K562 (cell line): ENCODE data around the gene PIK3CG. TPM values are rescaled to one million over a fixed set of nuclear protein-coding genes. Genes with fewer than 3 reads are reported as not detected.
A peak's percentile ranks its signal among the peaks of the same experiment; 100 is the strongest.

Experiments used
- BACH1 ChIP-seq: fragments of 200-800 bp; sonication (Bioruptor generic); IDR thresholded peaks from 2 replicates; pipeline ENCODE4 v1.6.1; 2016; ENCODE audit warnings: missing genetic modification characterization, missing compliant biosample characterization
- DDX20 ChIP-seq: fragments of 450-650 bp; IDR thresholded peaks from 2 replicates; pipeline ENCODE4 v1.6.1; 2016; ENCODE audit warnings: missing genetic modification characterization, low read depth, mild to moderate bottlenecking, missing compliant biosample characterization, moderate library complexity
- EP300 ChIP-seq: IDR thresholded peaks from 2 replicates; pipeline ENCODE4 v1.6.1; 2012; ENCODE audit warnings: low read length, improper control_type of control experiment
- KLF16 ChIP-seq: IDR thresholded peaks from 2 replicates; pipeline ENCODE4 v1.6.1; 2016; ENCODE audit warnings: antibody characterized with exemption
- MCM7 ChIP-seq, 2 experiments: fragments of 450-650 bp; IDR thresholded peaks; 2 replicates each; pipeline ENCODE4 v1.6.1; 2016 to 2018
- PCBP1 ChIP-seq: fragments of 200-400 bp; formaldehyde crosslinking; IDR thresholded peaks from 2 replicates; pipeline ENCODE4 v1.6.1; 2018; ENCODE audit warnings: mild to moderate bottlenecking, low read depth, low read length; ENCODE audit not compliant: poor library complexity, severe bottlenecking
- SIN3A ChIP-seq, 2 experiments: fragments of 150-350 bp in 1 of 2; IDR thresholded peaks; 2 replicates each; pipeline ENCODE4 v1.6.1; 2011 to 2016; ENCODE audit warnings: borderline replicate concordance in 2 of 2, low read depth in 2 of 2, low read length in 2 of 2, mild to moderate bottlenecking in 2 of 2, moderate library complexity in 2 of 2; ENCODE audit not compliant: control insufficient read depth in 1 of 2
- SMAD3 ChIP-seq: fragments of 450-650 bp; formaldehyde crosslinking; conservative IDR thresholded peaks from 2 replicates; pipeline ENCODE4 v1.4.0; 2020; ENCODE audit warnings: mild to moderate bottlenecking
- TAL1 ChIP-seq: fragments of 450-650 bp; IDR thresholded peaks from 2 replicates; pipeline ENCODE4 v1.6.1; 2016; ENCODE audit warnings: mild to moderate bottlenecking
- ZNF644 ChIP-seq: fragments of 200-800 bp; sonication (Bioruptor generic); IDR thresholded peaks from 2 replicates; pipeline ENCODE4 v1.6.1; 2016; ENCODE audit warnings: low read depth, missing genetic modification characterization, missing compliant biosample characterization
- polyA plus RNA-seq, 8 experiments: library from polyadenylated mRNA; depleted of rRNA in 4 of 8; stranded (reverse) in 5 of 8; unstranded in 3 of 8; fragments of >200 nt; fragmentation: Nextera tagmentation in 2 of 8; fragmentation: Illumina TruSeq in 1 of 8; extraction: Ambion mirVana in 2 of 8; extraction: Trizol in 1 of 8; gene quantifications; 2 replicates each; pipeline versions ENCODE4 v1.2.1 to v1.2.3, GENCODE V29; 2011 to 2014; ENCODE audit warnings: inconsistent platforms in 1 of 8, missing spikeins in 1 of 8
- total RNA-seq, 7 experiments: library from RNA; depleted of rRNA in 6 of 7; stranded (reverse); fragments of >200 nt in 6 of 7; fragmentation: Illumina TruSeq in 2 of 7; extraction: Trizol in 2 of 7; gene quantifications; 2 replicates each; pipeline versions ENCODE4 v1.2.1 to v1.2.3, GENCODE V29; 2011 to 2021; ENCODE audit warnings: low replicate concordance in 1 of 7
- TF ChIP-seq, protein P1 (sequence below), 2 experiments: IDR thresholded peaks in 1 of 2; conservative IDR thresholded peaks in 1 of 2; 2 replicates each; pipeline ENCODE4 v1.6.1; 2016; ENCODE audit warnings: low read depth in 2 of 2, mild to moderate bottlenecking in 1 of 2, missing compliant biosample characterization in 1 of 2, missing genetic modification characterization in 1 of 2, moderate library complexity in 1 of 2
- TF ChIP-seq, protein P2 (sequence below): fragments of 450-650 bp; conservative IDR thresholded peaks from 2 replicates; pipeline ENCODE4 v1.6.1; 2016; ENCODE audit warnings: missing genetic modification characterization, low read depth, mild to moderate bottlenecking, missing compliant biosample characterization, moderate library complexity
- TF ChIP-seq, protein P3 (sequence below): fragments of 450-650 bp; IDR thresholded peaks from 2 replicates; pipeline ENCODE4 v1.6.1; 2016

The PIK3CG gene
- total and polyA plus RNA-seq, 9 of the 15 experiments (the other 6 are each of a cell fraction or from before 2014, with no cell fraction given), result 5.3 to 42.5 (median 29.0) TPM

DNA sequence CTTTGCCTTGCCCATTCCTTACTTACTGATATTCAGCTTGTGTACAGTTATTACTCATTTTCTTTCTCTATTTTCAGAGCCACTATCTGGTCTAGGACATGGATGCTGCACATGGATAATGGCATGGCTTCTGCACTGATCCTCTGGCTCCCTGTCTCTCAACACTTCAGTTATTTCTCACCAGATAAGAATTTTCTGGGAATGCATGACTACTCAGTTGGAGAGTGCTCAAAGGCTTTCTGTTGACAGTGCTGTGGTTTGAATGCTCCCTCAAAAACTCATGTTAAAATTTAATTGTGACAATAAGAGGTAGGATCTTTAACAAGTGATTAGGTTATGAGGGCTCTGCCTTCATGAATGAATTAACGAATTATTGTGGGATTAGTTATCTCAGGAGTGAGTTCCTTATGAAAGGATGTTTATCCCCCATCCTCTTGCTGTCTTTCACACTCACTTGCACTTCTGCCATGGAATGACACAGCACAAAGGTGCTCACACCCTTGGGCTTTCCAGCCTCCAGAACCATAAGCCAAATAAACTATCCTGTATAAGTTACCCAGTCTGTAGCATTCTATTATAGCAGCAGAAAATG is 16.1 kb upstream of the PIK3CG start (continued):
- TF ChIP-seq, protein P1, sequence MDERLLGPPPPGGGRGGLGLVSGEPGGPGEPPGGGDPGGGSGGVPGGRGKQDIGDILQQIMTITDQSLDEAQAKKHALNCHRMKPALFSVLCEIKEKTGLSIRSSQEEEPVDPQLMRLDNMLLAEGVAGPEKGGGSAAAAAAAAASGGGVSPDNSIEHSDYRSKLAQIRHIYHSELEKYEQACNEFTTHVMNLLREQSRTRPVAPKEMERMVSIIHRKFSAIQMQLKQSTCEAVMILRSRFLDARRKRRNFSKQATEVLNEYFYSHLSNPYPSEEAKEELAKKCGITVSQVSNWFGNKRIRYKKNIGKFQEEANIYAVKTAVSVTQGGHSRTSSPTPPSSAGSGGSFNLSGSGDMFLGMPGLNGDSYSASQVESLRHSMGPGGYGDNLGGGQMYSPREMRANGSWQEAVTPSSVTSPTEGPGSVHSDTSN (CRISPR knock-in tag; IDR thresholded peaks at IDR 0.05; ENCODE audit: low read depth), result no peak
- TF ChIP-seq, protein P1 (tag; conservative IDR thresholded peaks at IDR 0.05; ENCODE audit: low read depth), result peak; percentile 66
- TF ChIP-seq MCM7 (IDR thresholded peaks at IDR 0.05) (no peak), ZNF644 (tag) (peak; percentile 75; the same call in 1 of the 2 replicates), SIN3A (IDR thresholded peaks at IDR 0.05; ENCODE audit: borderline replicate concordance in 2 of 2, control insufficient read depth in 1 of 2, low read depth in 2 of 2, low read length in 2 of 2) (no peak), EP300 (peak; percentile 74), PCBP1 (no peak), TAL1 (peak; percentile 65), DDX20 (tag) (peak; percentile 63; the same call in 1 of the 2 replicates), SMAD3 (CRISPR knock-in tag) (no peak), BACH1 (tag) (peak; percentile 26; the same call in 1 of the 2 replicates), KLF16 (no peak)
- TF ChIP-seq, protein P2, sequence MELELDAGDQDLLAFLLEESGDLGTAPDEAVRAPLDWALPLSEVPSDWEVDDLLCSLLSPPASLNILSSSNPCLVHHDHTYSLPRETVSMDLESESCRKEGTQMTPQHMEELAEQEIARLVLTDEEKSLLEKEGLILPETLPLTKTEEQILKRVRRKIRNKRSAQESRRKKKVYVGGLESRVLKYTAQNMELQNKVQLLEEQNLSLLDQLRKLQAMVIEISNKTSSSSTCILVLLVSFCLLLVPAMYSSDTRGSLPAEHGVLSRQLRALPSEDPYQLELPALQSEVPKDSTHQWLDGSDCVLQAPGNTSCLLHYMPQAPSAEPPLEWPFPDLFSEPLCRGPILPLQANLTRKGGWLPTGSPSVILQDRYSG (tag), result 0 out of 2 replicates have a peak, but pooled peaks have one; percentile 30
- TF ChIP-seq, protein P3, sequence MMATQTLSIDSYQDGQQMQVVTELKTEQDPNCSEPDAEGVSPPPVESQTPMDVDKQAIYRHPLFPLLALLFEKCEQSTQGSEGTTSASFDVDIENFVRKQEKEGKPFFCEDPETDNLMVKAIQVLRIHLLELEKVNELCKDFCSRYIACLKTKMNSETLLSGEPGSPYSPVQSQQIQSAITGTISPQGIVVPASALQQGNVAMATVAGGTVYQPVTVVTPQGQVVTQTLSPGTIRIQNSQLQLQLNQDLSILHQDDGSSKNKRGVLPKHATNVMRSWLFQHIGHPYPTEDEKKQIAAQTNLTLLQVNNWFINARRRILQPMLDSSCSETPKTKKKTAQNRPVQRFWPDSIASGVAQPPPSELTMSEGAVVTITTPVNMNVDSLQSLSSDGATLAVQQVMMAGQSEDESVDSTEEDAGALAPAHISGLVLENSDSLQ, result peak; percentile 46; the same call in 1 of the 2 replicates
